Vagina (tissue), 2 donors: ENCODE measurements around the gene PTPRN2. TPM values are rescaled to one million over a fixed set of nuclear protein-coding genes. Genes with fewer than 3 reads are reported as not detected.
"Not testable (repeated sequence)": the region's sequence is repeated elsewhere in the genome, so short reads cannot be mapped to it uniquely, and the experiment has no call there.

Experiments
- DNase-seq, 2 donors: peaks; one replicate each; pipeline ENCODE4 v3.0.0-alpha.2; 2017; ENCODE audit errors: extremely low spot score in 2 of 2
- H3K27ac ChIP-seq: fragments of 200-600 bp; sonication (generic); one replicate; pipeline ENCODE4 v1.5.1; 2019
- H3K27me3 ChIP-seq: fragments of 200-600 bp; sonication (generic); one replicate; pipeline ENCODE4 v1.5.1; 2019
- H3K36me3 ChIP-seq, 2 donors: fragments of 200-600 bp; sonication (generic); one replicate each; pipeline ENCODE4 v1.5.1; 2017 to 2019
- H3K4me1 ChIP-seq: fragments of 200-600 bp; sonication (generic); one replicate; pipeline ENCODE4 v1.5.1; 2019
- H3K4me3 ChIP-seq, 2 donors: fragments of 200-600 bp; sonication (generic); 1 replicate in 1 of 2; 2 replicates in 1 of 2; pipeline ENCODE4 v1.5.1; 2016 to 2019
- H3K9me3 ChIP-seq: fragments of 200-600 bp; sonication (generic); one replicate; pipeline ENCODE4 v1.5.1; 2019
- CTCF ChIP-seq, 3 experiments: fragments of 450-650 bp in 2 of 3; fragments of 200-600 bp in 1 of 3; sonication (generic) in 1 of 3; IDR thresholded peaks; one replicate each; pipeline ENCODE4 v1.5.1; 2017 to 2019; ENCODE audit warnings: antibody characterized with exemption in 3 of 3, mild to moderate bottlenecking in 2 of 3, moderate library complexity in 2 of 3
- POLR2A ChIP-seq, 2 donors: fragments of 450-650 bp; IDR thresholded peaks; one replicate each; pipeline ENCODE4 v1.6.1; 2017; ENCODE audit warnings: antibody characterized with exemption in 2 of 2, mild to moderate bottlenecking in 2 of 2, moderate library complexity in 2 of 2
- POLR2AphosphoS5 ChIP-seq, 2 donors: sonication (generic); formaldehyde crosslinking; IDR thresholded peaks; one replicate each; pipeline ENCODE4 v1.9.0; 2017; ENCODE audit warnings: antibody characterized with exemption in 2 of 2, mild to moderate bottlenecking in 2 of 2, low read depth in 1 of 2; ENCODE audit not compliant: insufficient read depth in 1 of 2
- intact Hi-C: fragments of 100-400 bp; cut with DNase I; formaldehyde crosslinking; loops from one replicate; pipeline ENCODE4 v1.15.1; 2023
- total RNA-seq: library from RNA; depleted of rRNA; stranded (reverse); fragments of >200 nt; gene quantifications from one replicate; pipeline ENCODE4 v1.2.3, GENCODE V29; 2016

PTPRN2 gene
- total RNA-seq, 1 donor from 2014 or later, result 7.4 TPM

- Histone ChIP-seq H3K4me1 (no peaks in the 10 kb centered on the region), H3K36me3 (no peaks in the 10 kb centered on the region), H3K4me3 (no peak overlapping the region), H3K27ac (no peak overlapping the region), H3K9me3 (no peaks in the 10 kb centered on the region), H3K27me3 (no peaks in the 10 kb centered on the region)
- DNase-seq, result no peak
- no peak for TF ChIP-seq CTCF (IDR thresholded peaks at IDR 0.05)
- no peak for TF ChIP-seq POLR2A (IDR thresholded peaks at IDR 0.05)
- no peak for TF ChIP-seq POLR2AphosphoS5 (IDR thresholded peaks at IDR 0.05; ENCODE audit: insufficient read depth in 1 of 2, low read depth in 1 of 2)
- intact Hi-C loops, result no loop called here
These were observed 53.0 kb downstream of the PTPRN2 start for GRCh38 chr7:158534598-158534997.

- intact Hi-C loops, H3K27me3 ChIP-seq, H3K9me3 ChIP-seq, DNase-seq, H3K4me3 ChIP-seq, H3K36me3 ChIP-seq, H3K4me1 ChIP-seq, H3K27ac ChIP-seq: not testable (repeated sequence)
These were observed 53.5 kb downstream of the PTPRN2 start for GRCh38 chr7:158534134-158534515.

GRCh38 chr7:158533386-158534133, 54.1 kb downstream of the PTPRN2 start:
- DNase-seq, result no peak
- Histone ChIP-seq H3K4me3 (no peak overlapping the region), H3K27ac (no peak overlapping the region), H3K9me3 (no peaks in the 10 kb centered on the region), H3K27me3 (no peaks in the 10 kb centered on the region), H3K4me1 (no peaks in the 10 kb centered on the region), H3K36me3 (no peaks in the 10 kb centered on the region)
- no peak for TF ChIP-seq POLR2A (IDR thresholded peaks at IDR 0.05)
- no peak for TF ChIP-seq CTCF (IDR thresholded peaks at IDR 0.05)
- TF ChIP-seq POLR2AphosphoS5 (IDR thresholded peaks at IDR 0.05; ENCODE audit: insufficient read depth in 1 of 2, low read depth in 1 of 2), result no peak
- intact Hi-C loops, result no loop called here

DNA sequence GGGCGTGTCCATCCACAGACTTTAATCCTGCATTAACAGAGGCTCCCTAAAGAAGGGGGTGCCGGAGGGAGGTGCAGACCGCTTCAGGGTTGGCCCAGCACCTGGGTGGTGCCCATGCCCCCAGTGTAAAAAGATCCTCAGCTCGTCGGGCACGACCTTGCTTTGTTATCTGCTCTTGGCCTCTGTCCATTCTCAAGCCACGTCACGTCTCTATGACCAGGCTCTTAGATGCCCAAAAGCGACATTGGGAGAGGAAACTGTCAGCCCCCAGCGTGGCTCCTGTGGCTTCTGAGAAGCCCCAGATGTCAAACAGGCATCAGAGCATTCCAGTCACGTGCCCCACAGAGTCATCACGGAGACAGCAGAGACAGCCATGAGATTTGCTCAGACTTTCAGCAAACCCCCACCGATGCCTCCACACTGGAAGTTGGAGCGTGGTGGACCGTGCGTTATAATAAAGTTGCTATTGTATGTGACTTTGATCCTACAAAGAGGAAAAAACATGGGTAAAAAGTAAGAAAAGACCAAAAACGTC, 55.5 kb downstream of the PTPRN2 start:
- TF ChIP-seq POLR2AphosphoS5 (IDR thresholded peaks at IDR 0.05; ENCODE audit: insufficient read depth in 1 of 2, low read depth in 1 of 2), result no peak
- no peak for TF ChIP-seq POLR2A (IDR thresholded peaks at IDR 0.05)
- TF ChIP-seq CTCF (IDR thresholded peaks at IDR 0.05), result no peak
- Histone ChIP-seq H3K27ac (no peak overlapping the region), H3K27me3 (no peaks in the 10 kb centered on the region), H3K4me3 (no peak overlapping the region), H3K4me1 (no peaks in the 10 kb centered on the region), H3K36me3 (no peaks in the 10 kb centered on the region), H3K9me3 (no peaks in the 10 kb centered on the region)
- DNase-seq, result no peak
- intact Hi-C loops, result no loop called here

DNA sequence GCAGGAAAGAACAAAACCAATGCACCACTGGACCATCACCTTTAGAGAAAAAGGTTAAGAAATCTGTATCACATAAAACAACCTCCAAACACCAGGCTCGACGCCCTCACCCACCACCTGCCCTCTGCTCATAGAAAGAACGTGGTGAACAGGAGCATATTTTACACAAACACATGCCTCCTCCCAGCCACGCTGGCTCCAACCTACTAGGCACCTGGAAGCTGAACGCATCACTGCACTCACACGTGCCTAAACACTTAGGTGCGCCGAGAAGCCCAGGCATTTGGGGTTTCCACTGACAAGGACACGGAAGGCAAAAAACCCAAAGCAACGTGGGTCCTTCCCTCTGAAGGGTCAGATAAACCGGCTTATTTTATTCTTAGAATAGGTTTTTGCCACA, 56.0 kb downstream of the PTPRN2 start:
- no peaks in the 10 kb centered on the region for H3K27me3 ChIP-seq

More for the DNA sequence above, 56.0 kb downstream of the PTPRN2 start:
- Histone ChIP-seq H3K4me3 (no peak overlapping the region), H3K4me1 (no peaks in the 10 kb centered on the region), H3K36me3 (no peaks in the 10 kb centered on the region), H3K9me3 (no peaks in the 10 kb centered on the region), H3K27ac (no peak overlapping the region)
- TF ChIP-seq CTCF (IDR thresholded peaks at IDR 0.05) (no peak), POLR2AphosphoS5 (IDR thresholded peaks at IDR 0.05; ENCODE audit: insufficient read depth in 1 of 2, low read depth in 1 of 2) (no peak), POLR2A (IDR thresholded peaks at IDR 0.05) (no peak)
- no peak for DNase-seq
- intact Hi-C loops, result no loop called here
